H9 (cell line): ENCODE data around the gene BCAP29. TPM values are rescaled to one million over a fixed set of nuclear protein-coding genes. Genes with fewer than 3 reads are reported as not detected.

Experiments used
- DNase-seq: peaks from one replicate; pipeline ENCODE4 v3.0.0-alpha.2; 2017
- H2AFZ ChIP-seq: one replicate; pipeline ENCODE4 v1.6.1; 2013; ENCODE audit warnings: mild to moderate bottlenecking, low read length, control low read depth, moderate library complexity
- H2AK5ac ChIP-seq: 2 replicates; pipeline ENCODE4 v1.6.1; 2013; ENCODE audit warnings: low read length, control low read depth, mixed read lengths; ENCODE audit not compliant: insufficient read length
- H2BK120ac ChIP-seq: one replicate; pipeline ENCODE4 v1.6.1; 2013; ENCODE audit warnings: low read depth, mild to moderate bottlenecking, low read length, control low read depth, inconsistent platforms; ENCODE audit not compliant: poor library complexity, severe bottlenecking
- H2BK12ac ChIP-seq: 2 replicates; pipeline ENCODE4 v1.6.1; 2013; ENCODE audit warnings: low read length, control low read depth, mixed read lengths, low read depth; ENCODE audit not compliant: insufficient read length
- H2BK15ac ChIP-seq: 2 replicates; pipeline ENCODE4 v1.6.1; 2013; ENCODE audit warnings: low read depth, low read length, control low read depth
- H2BK20ac ChIP-seq: one replicate; pipeline ENCODE4 v1.6.1; 2013; ENCODE audit warnings: low read depth, mild to moderate bottlenecking, low read length, control low read depth, inconsistent platforms; ENCODE audit not compliant: poor library complexity, severe bottlenecking
- H2BK5ac ChIP-seq: 2 replicates; pipeline ENCODE4 v1.6.1; 2013; ENCODE audit warnings: low read length, control low read depth, mixed read lengths; ENCODE audit not compliant: insufficient read length
- H3K14ac ChIP-seq: 2 replicates; pipeline ENCODE4 v1.6.1; 2013; ENCODE audit warnings: low read length, control low read depth; ENCODE audit not compliant: insufficient read depth
- H3K18ac ChIP-seq: 2 replicates; pipeline ENCODE4 v1.6.1; 2013; ENCODE audit warnings: low read depth, mild to moderate bottlenecking, mixed read lengths, low read length, control low read depth; ENCODE audit not compliant: insufficient read length
- H3K23ac ChIP-seq: 2 replicates; pipeline ENCODE4 v1.6.1; 2013; ENCODE audit warnings: low read length, control low read depth, mixed read lengths, low read depth; ENCODE audit not compliant: insufficient read length
- H3K23me2 ChIP-seq: 2 replicates; pipeline ENCODE4 v1.6.1; 2013; ENCODE audit warnings: low read depth, mild to moderate bottlenecking, mixed read lengths, low read length, control low read depth; ENCODE audit not compliant: insufficient read length, poor library complexity, severe bottlenecking
- H3K27ac ChIP-seq: 2 replicates; pipeline ENCODE4 v1.5.1; 2013; ENCODE audit warnings: low read length, control low read depth, mixed read lengths, low read depth; ENCODE audit not compliant: insufficient read length
- H3K27me3 ChIP-seq: 2 replicates; pipeline ENCODE4 v1.6.1; 2013; ENCODE audit warnings: low read length, control low read depth, inconsistent platforms; ENCODE audit not compliant: insufficient read depth
- H3K4ac ChIP-seq: 2 replicates; pipeline ENCODE4 v1.6.1; 2013; ENCODE audit warnings: low read depth, mild to moderate bottlenecking, control low read depth, inconsistent platforms, low read length, moderate library complexity
- H3K4me1 ChIP-seq: 2 replicates; pipeline ENCODE4 v1.6.1; 2013; ENCODE audit warnings: low read length, control low read depth, inconsistent platforms; ENCODE audit not compliant: insufficient read depth
- H3K4me2 ChIP-seq: 2 replicates; pipeline ENCODE4 v1.6.1; 2013; ENCODE audit warnings: low read length, control low read depth, mixed read lengths; ENCODE audit not compliant: insufficient read length, insufficient read depth
- H3K56ac ChIP-seq: 2 replicates; pipeline ENCODE4 v1.6.1; 2013; ENCODE audit warnings: low read depth, mild to moderate bottlenecking, mixed read lengths, low read length, control low read depth; ENCODE audit not compliant: insufficient read length
- H3K79me1 ChIP-seq: 2 replicates; pipeline ENCODE4 v1.6.1; 2013; ENCODE audit warnings: low read depth, mild to moderate bottlenecking, moderate library complexity, low read length, control low read depth, inconsistent platforms; ENCODE audit not compliant: insufficient read depth, poor library complexity, severe bottlenecking
- H3K79me2 ChIP-seq: 2 replicates; pipeline ENCODE4 v1.6.1; 2013; ENCODE audit warnings: low read length, control low read depth, inconsistent platforms; ENCODE audit not compliant: insufficient read depth
- H3K9ac ChIP-seq: 2 replicates; pipeline ENCODE4 v1.6.1; 2013; ENCODE audit warnings: low read length, control low read depth, mixed read lengths; ENCODE audit not compliant: insufficient read length; ENCODE audit errors: extremely low read depth
- H3K9me3 ChIP-seq: one replicate; pipeline ENCODE4 v1.6.1; 2013; ENCODE audit warnings: low read depth, low read length, inconsistent platforms; ENCODE audit not compliant: control insufficient read depth
- H3T11ph ChIP-seq: one replicate; pipeline ENCODE4 v1.6.1; 2013; ENCODE audit warnings: mild to moderate bottlenecking, low read length, control low read depth, inconsistent platforms
- H4K20me1 ChIP-seq: one replicate; pipeline ENCODE4 v1.6.1; 2013; ENCODE audit not compliant: control insufficient read depth, insufficient read length, insufficient read depth
- H4K5ac ChIP-seq: 2 replicates; pipeline ENCODE4 v1.6.1; 2013; ENCODE audit warnings: low read depth, mild to moderate bottlenecking, mixed read lengths, low read length, control low read depth; ENCODE audit not compliant: insufficient read length
- H4K8ac ChIP-seq: replicated peaks from 2 replicates; pipeline ENCODE4 v1.6.1; 2013; ENCODE audit warnings: low read length, control low read depth, mixed read lengths, low read depth; ENCODE audit not compliant: insufficient read length
- H4K91ac ChIP-seq: 2 replicates; pipeline ENCODE4 v1.6.1; 2013; ENCODE audit warnings: low read depth, mild to moderate bottlenecking, moderate library complexity, mixed read lengths, low read length, control low read depth; ENCODE audit not compliant: insufficient read length
- H3K27ac Mint-ChIP-seq, 3 experiments: 2 replicates in 2 of 3; 3 replicates in 1 of 3; pipeline ENCODE4 v1.8.0; 2020 to 2021; ENCODE audit warnings: mixed read lengths in 3 of 3, mild to moderate bottlenecking in 1 of 3, moderate library complexity in 1 of 3
- H3K27me3 Mint-ChIP-seq: 2 replicates; pipeline ENCODE4 v1.8.0; 2021; ENCODE audit warnings: low read depth, mild to moderate bottlenecking, moderate library complexity, mixed read lengths
- H3K36me3 Mint-ChIP-seq, 3 experiments: 2 replicates in 2 of 3; 3 replicates in 1 of 3; pipeline ENCODE4 v1.8.0; 2020 to 2021; ENCODE audit warnings: low read depth in 3 of 3, mixed read lengths in 3 of 3; ENCODE audit not compliant: insufficient read depth in 1 of 3
- H3K4me1 Mint-ChIP-seq, 2 experiments: 2 replicates each; pipeline ENCODE4 v1.8.0; 2020; ENCODE audit warnings: mixed read lengths in 2 of 2
- H3K4me3 Mint-ChIP-seq, 2 experiments: 2 replicates in 1 of 2; 3 replicates in 1 of 2; pipeline ENCODE4 v1.8.0; 2020 to 2021; ENCODE audit warnings: mild to moderate bottlenecking in 2 of 2, mixed read lengths in 2 of 2, moderate library complexity in 1 of 2
- H3K9me3 Mint-ChIP-seq, 2 experiments: 2 replicates in 1 of 2; 3 replicates in 1 of 2; pipeline ENCODE4 v1.8.0; 2020; ENCODE audit warnings: mild to moderate bottlenecking in 2 of 2, mixed read lengths in 2 of 2, moderate library complexity in 1 of 2
- WGBS: extraction: QIAGEN DNeasy Blood & Tissue Kit; methylation state at CpG from one replicate; pipeline ENCODE4 v1.1.7; 2013; ENCODE audit warnings: missing lambda C conversion rate, low lambda C conversion rate, mixed read lengths; ENCODE audit not compliant: insufficient read length; ENCODE audit errors: extremely low coverage; 5-methylcytosine and 5-hydroxymethylcytosine counted together
- total RNA-seq: library from RNA; stranded (reverse); gene quantifications from 2 replicates; pipeline ENCODE4 v1.2.1, GENCODE V29; 2021
- TF ChIP-seq, protein P1 (sequence below): fragments of 200-600 bp; sonication (generic); conservative IDR thresholded peaks from 3 replicates; pipeline ENCODE4 v1.8.0; 2021; ENCODE audit warnings: antibody characterized with exemption, mild to moderate bottlenecking

The BCAP29 gene
- total RNA-seq, 1 experiment from 2014 or later: 30.6 TPM

GRCh38 chr7:107668296-107668695, 88.2 kb downstream of the BCAP29 start:
- Histone ChIP-seq H4K5ac (no peak overlapping the region), H2AFZ (no peak overlapping the region), H4K20me1 (no peaks in the 10 kb centered on the region), H2AK5ac (no peak overlapping the region), H3K79me2 (no peaks in the 10 kb centered on the region), H2BK5ac (no peak overlapping the region), H3K4me2 (no peak overlapping the region), H2BK120ac (no peak overlapping the region), H4K8ac (no peak overlapping the region), H3K14ac (no peak overlapping the region), H3K27ac (no peak overlapping the region), H3K9ac (no peak overlapping the region), H3K23me2 (no peaks in the 10 kb centered on the region), H3K79me1 (no peaks in the 10 kb centered on the region), H3K23ac (no peak overlapping the region), H3K9me3 (no peaks in the 10 kb centered on the region), H3K56ac (no peak overlapping the region), H3T11ph (no peak overlapping the region), H3K27me3 (peaks cover 2% of the 10 kb centered on the region; the same call in 1 of the 2 replicates), H2BK12ac (no peak overlapping the region), H2BK15ac (no peak overlapping the region), H2BK20ac (no peak overlapping the region), H4K91ac (no peak overlapping the region), H3K4me1 (no peaks in the 10 kb centered on the region), H3K4ac (no peak overlapping the region), H3K18ac (no peak overlapping the region)
- 100% methylated on average over 1 of the region's 4 CpGs for WGBS
- Mint-ChIP-seq H3K36me3 (no peaks in the 10 kb centered on the region), H3K27me3 (peaks cover 27% of the 10 kb centered on the region), H3K4me1 (no peaks in the 10 kb centered on the region), H3K27ac (no peak overlapping the region), H3K9me3 (no peaks in the 10 kb centered on the region), H3K4me3 (no peak overlapping the region)
- TF ChIP-seq, protein P1, sequence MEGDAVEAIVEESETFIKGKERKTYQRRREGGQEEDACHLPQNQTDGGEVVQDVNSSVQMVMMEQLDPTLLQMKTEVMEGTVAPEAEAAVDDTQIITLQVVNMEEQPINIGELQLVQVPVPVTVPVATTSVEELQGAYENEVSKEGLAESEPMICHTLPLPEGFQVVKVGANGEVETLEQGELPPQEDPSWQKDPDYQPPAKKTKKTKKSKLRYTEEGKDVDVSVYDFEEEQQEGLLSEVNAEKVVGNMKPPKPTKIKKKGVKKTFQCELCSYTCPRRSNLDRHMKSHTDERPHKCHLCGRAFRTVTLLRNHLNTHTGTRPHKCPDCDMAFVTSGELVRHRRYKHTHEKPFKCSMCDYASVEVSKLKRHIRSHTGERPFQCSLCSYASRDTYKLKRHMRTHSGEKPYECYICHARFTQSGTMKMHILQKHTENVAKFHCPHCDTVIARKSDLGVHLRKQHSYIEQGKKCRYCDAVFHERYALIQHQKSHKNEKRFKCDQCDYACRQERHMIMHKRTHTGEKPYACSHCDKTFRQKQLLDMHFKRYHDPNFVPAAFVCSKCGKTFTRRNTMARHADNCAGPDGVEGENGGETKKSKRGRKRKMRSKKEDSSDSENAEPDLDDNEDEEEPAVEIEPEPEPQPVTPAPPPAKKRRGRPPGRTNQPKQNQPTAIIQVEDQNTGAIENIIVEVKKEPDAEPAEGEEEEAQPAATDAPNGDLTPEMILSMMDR: no peak
- DNase-seq: no peak

Other genes with a start within 250 kb of the BCAP29 start
- not detected in 2 replicates for gene GPR22, start 110.2 kb upstream of the BCAP29 start, total RNA-seq
- 20.2 and 21.8 TPM in 2 replicates for gene COG5, start 16.3 kb upstream of the BCAP29 start, total RNA-seq
- 10.8 TPM in 2 replicates for gene DUS4L, start 16.3 kb upstream of the BCAP29 start, total RNA-seq
- gene SLC26A4, start 80.6 kb downstream of the BCAP29 start, total RNA-seq: 0.33 TPM in 1 of 2 replicates, not detected in the other
- 32.2 and 33.7 TPM in 2 replicates for gene CBLL1, start 163.9 kb downstream of the BCAP29 start, total RNA-seq
- gene SLC26A3, start 223.0 kb downstream of the BCAP29 start, total RNA-seq: not detected in 2 replicates